Measurements from ENCODE around the gene S100A2. TPM values are rescaled to one million over a fixed set of nuclear protein-coding genes. Genes with fewer than 3 reads are reported as not detected.
A peak's percentile ranks its signal among the peaks of the same experiment; 100 is the strongest.

The S100A2 gene
- total and polyA plus RNA-seq, 7 donors = 0.86 to 15.4 (median 1.1) TPM

- no peaks in the 10 kb centered on the region for H3K36me3 ChIP-seq (ENCODE audit: insufficient read depth in 1 of 2, low read depth in 1 of 2)
- 86 to 91% (median 87%) methylated on average over 3 of the region's 3 CpGs for WGBS, 3 donors
- H3K27me3 ChIP-seq (ENCODE audit: insufficient read depth in 3 of 3, low read length in 2 of 3) = peaks cover 0 to 7% (median 0%) of the 10 kb centered on the region in 3 donors
- DNase-seq (no peak), ATAC-seq (no peak)
- peaks cover 16% of the 10 kb centered on the region for H3K4me1 ChIP-seq
- H3K4me3 ChIP-seq = no peak overlapping the region
- peak overlapping the region; percentile 75 for H3K27ac ChIP-seq
- intact Hi-C loops (cut with DNase I) = loop anchor here (2.0 to 10.0 kb wide), 5 partner anchors 43 to 414 kb away; partner anchors contain the start of genes S100A14 (in 2 of the 2), ILF2 (in 1 of the 2) and RAB13 (in 1 of the 2)
- H3K9me3 ChIP-seq = no peaks in the 10 kb centered on the region
- TF ChIP-seq CTCF (IDR thresholded peaks at IDR 0.05) = no peak
Observed at GRCh38 chr1:153573351-153573750, 7.7 kb upstream of the S100A2 start.

GRCh38 chr1:153572569-153573015 is 6.9 kb upstream of the S100A2 start:
- WGBS, 3 donors = 5 to 13% (median 6%) methylated on average over 3 of the region's 3 CpGs
- peaks cover 0 to under 1% (median 0%) of the 10 kb centered on the region in 3 donors for H3K27me3 ChIP-seq (ENCODE audit: insufficient read depth in 3 of 3, low read length in 2 of 3)
- H3K4me1 ChIP-seq = peaks cover 23% of the 10 kb centered on the region
- intact Hi-C loops (cut with DNase I) = loop anchor here (1.0 to 10.0 kb wide), 6 partner anchors 44 to 415 kb away; partner anchors contain the start of genes S100A14 (in 2 of the 2), ILF2 (in 1 of the 2), RAB13 (in 1 of the 2) and S100A1 (in 1 of the 2)
- H3K9me3 ChIP-seq = no peaks in the 10 kb centered on the region
- peak overlapping the region; percentile 75 for H3K27ac ChIP-seq
- ATAC-seq (peak; percentile 87 to 89 (median 88)), DNase-seq (peak; percentile 82 to 90)
- no peak overlapping the region for H3K4me3 ChIP-seq
- peak; percentile 90 for TF ChIP-seq CTCF (IDR thresholded peaks at IDR 0.05)
- no peaks in the 10 kb centered on the region for H3K36me3 ChIP-seq (ENCODE audit: insufficient read depth in 1 of 2, low read depth in 1 of 2)

- TF ChIP-seq CTCF (IDR thresholded peaks at IDR 0.05) = no peak
- no peak for ATAC-seq
- peak overlapping the region; percentile 75 for H3K27ac ChIP-seq
- H3K4me1 ChIP-seq = peaks cover 31% of the 10 kb centered on the region
- intact Hi-C loops (cut with DNase I) = loop anchor here (1.0 to 10.0 kb wide), 6 partner anchors 45 to 416 kb away; partner anchors contain the start of genes S100A14 (in 2 of the 2), ILF2 (in 1 of the 2), RAB13 (in 1 of the 2) and S100A1 (in 1 of the 2)
- no peaks in the 10 kb centered on the region for H3K36me3 ChIP-seq (ENCODE audit: insufficient read depth in 1 of 2, low read depth in 1 of 2)
- no peak overlapping the region for H3K4me3 ChIP-seq
- no peaks in the 10 kb centered on the region for H3K9me3 ChIP-seq
- no peak for DNase-seq
- 68 to 75% (median 71%) methylated on average over 7 of the region's 7 CpGs for WGBS, 3 donors
- no peaks in the 10 kb centered on the region for H3K27me3 ChIP-seq (ENCODE audit: insufficient read depth in 3 of 3, low read length in 2 of 3)
Observed at GRCh38 chr1:153571706-153572105, 6.1 kb upstream of the S100A2 start.

- intact Hi-C loops (cut with DNase I) = loop anchor here (5.0 to 10.0 kb wide), 4 partner anchors 101 to 416 kb away; partner anchors contain the start of genes ILF2 (in 1 of the 2) and RAB13 (in 1 of the 2)
- ATAC-seq (no peak), DNase-seq (no peak)
Observed at GRCh38 chr1:153570874-153571273, 5.2 kb upstream of the S100A2 start.

More at GRCh38 chr1:153570874-153571273, 5.2 kb upstream of the S100A2 start:
- peaks cover 39% of the 10 kb centered on the region for H3K4me1 ChIP-seq
- H3K9me3 ChIP-seq = no peaks in the 10 kb centered on the region
- no peaks in the 10 kb centered on the region for H3K36me3 ChIP-seq (ENCODE audit: insufficient read depth in 1 of 2, low read depth in 1 of 2)
- TF ChIP-seq CTCF (IDR thresholded peaks at IDR 0.05) = no peak
- H3K4me3 ChIP-seq = no peak overlapping the region
- H3K27ac ChIP-seq = no peak overlapping the region
- WGBS, 3 donors = 79 to 82% (median 80%) methylated on average over 5 of the region's 5 CpGs
- H3K27me3 ChIP-seq (ENCODE audit: insufficient read depth in 3 of 3, low read length in 2 of 3) = no peaks in the 10 kb centered on the region
